Activated T-helper 9 cell treated with anti-CD3 and anti-CD28 coated beads, Interleukin-2, amount 50 U/mL, for 16 hours (primary cell): ENCODE measurements around the gene CCDC116.
"Not testable (repeated sequence)": the region's sequence is repeated elsewhere in the genome, so short reads cannot be mapped to it uniquely, and the experiment has no call there.

Experiments used
- DNase-seq: peaks from one replicate; pipeline ENCODE4 v3.0.0-alpha.2; 2020; ENCODE audit warnings: low read depth

CCDC116 gene

DNA sequence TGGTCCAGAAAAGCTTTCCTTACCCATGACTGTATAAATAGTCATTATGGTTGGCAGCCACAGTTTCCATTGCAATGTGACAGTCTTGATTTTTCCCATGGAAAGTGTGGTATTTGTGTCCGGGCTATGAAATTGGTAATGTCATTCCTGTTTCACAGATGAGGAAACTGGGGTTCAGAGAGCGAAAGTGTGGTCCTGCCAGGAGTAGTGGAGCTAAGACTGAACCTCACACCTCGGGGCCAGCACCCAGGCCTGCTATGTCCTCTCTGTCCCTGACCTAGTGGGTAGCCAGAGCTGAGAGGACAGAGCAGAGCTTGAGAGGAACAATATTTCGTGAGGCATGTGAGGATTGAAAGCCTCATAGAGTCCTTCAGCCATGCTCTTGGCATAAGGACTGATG, 1.5 kb upstream of the CCDC116 start:
- DNase-seq = no peak

DNA sequence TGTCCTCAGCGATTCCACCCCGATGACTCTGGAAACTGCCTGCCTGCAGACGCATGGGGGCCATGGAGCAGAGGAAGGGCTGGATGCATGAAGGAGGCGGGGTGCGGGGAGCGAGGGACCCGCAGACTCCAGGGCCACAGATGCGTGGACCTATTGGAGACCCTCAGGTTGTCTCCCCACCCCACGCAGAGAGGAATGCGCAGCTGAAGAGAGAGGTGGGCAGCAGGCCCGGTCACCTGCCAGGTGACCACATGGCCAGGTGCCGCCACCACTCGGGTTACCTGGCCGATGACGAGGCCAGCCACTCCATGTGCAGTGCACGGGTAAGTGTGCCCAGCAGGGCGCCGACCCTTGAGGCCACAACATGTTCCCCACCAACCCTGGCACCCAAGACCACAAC, 371 bp downstream of the CCDC116 start:
- DNase-seq = no peak

DNA sequence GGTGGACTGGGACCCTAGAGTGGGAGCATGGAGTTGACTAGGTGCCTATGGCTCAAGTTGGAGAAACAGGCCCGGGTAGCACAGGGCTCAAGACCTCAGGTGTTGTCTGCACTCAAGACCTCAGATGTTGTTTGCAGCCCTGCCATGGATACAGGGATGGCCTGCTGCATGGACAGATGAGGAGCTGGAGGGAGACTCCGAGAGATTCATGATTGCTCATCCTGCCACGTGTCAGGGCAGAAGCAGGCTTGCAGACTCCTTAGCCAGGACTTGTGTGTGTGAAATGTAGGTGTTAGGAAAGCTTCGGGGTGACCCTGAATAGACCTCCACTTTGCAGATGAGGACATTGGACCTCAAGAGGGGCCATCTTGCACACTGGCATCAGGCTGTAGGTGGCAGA, 921 bp downstream of the CCDC116 start:
- DNase-seq = no peak

DNA sequence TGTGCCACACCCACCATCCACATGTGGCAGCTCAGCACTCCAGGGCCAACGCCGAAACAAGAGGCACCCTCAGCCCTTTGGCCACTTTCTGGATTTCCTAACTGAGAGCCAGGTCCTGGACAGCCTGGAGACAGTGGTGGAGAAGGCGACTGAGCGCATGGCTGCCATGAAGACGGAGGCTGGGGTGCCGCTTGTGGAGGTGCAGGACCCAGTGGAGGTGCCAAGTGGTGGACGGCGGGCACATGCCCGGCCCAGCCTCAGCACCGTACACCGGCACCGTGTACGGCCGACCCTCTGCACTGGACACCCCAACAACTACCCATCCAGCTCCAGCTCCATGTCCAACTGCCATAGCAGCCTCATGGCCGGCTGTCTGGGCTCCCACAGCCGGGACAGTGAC, 1.5 kb downstream of the CCDC116 start:
- DNase-seq = no peak

DNA sequence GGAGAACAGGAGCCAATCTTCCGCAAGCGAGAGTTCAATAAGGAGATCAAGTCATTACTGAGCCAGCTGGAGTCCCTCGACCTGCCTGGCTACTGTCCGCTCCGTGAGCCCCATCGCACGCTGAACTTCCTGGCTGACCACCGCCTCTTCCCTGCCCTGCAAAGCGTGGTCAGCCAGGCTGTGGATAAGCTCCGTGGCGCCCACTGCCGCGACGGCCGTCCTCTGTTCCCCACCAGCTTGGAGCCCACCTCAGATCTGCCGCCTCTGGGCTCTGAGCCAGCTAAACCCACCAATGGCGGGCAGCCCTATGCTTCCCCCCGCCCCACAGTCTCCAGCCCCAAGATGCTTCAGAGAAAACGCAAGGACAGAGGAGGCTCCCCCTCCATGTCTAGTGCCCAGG, 2.3 kb downstream of the CCDC116 start:
- DNase-seq = no peak

DNA sequence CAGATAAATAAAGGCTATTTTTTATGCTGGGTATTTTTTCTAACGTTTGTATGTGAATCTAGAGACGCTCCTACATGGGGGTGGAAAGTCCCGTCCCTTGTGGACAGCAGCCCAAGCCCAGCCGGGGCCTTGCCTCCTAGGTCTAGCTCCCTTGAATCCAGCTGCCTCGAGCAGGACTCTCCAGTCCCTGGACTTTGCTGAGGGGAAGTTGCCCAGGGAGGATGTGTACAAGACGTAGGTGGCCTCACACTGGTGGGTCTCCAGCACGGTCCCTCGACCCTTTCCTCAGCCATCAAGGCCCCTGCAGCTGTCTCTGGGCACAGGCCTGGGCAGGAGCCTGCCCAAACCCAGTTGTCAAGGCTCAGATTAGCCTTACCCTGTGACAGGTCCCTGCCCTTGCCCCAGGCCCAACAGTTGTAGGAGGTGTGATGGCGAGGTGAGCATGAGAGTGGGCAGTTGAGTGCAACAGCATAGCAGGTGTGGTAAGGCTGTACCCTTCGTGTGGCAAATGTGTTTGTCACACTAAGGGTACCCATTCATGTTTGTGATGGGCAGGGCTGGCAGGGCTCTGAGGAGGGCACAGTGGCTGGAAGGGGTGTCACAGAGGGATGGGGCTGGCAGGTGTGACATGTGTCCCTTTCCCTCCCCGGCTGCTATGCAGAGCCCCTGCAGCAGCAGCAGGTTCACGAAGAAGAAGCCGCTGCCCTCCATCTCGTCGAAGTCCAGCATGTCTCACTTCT, 3.4 kb downstream of the CCDC116 start:
- DNase-seq = no peak

DNA sequence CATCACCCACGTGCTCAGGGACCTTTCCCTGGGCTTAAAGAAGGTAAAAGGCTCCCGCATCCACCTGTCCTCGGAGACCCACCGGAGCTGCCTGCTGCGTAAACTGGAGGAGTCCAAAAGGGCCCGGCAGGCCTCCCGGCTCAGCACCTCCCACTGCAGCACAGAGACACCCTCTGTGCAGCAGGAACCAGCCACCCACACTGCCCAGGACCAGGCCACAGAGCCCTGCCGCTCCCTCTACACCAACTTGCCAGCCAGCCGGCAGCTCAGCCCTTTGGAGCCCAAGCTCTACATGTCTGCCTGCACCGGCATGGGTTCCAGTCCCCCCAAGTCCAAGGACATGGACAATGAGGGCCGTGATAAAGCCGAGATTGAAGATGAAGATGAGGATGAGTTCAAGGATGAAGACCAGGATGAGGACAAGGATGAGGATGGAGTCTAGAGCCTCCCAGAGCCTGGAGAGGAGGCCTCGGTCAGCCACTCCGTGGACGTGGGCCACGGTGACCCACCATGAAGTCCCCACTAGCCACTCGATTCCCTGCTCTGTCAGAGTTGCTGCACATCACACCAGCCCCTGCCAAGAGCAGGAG, 4.2 kb downstream of the CCDC116 start:
- no peak for DNase-seq

DNA sequence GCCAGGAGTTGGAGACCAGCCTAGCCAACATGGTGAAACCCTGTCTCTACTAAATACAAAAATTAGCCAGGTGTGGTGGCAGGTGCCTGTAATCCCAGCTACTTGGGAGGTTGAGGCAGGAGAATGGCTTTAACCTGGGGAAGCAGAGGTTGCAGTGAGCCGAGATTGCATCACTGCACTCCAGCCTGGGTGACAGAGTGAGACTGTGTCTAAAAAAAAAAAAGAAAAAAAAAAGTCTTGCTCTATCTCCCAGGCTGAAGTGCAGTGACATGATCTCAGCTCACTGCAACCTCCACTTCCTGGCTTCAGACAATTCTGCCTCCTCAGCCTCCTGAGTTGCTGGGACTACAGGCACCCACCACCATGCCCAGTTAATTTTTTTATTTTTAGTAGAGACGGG, 4.9 kb downstream of the CCDC116 start:
- DNase-seq = not testable (repeated sequence)

DNA sequence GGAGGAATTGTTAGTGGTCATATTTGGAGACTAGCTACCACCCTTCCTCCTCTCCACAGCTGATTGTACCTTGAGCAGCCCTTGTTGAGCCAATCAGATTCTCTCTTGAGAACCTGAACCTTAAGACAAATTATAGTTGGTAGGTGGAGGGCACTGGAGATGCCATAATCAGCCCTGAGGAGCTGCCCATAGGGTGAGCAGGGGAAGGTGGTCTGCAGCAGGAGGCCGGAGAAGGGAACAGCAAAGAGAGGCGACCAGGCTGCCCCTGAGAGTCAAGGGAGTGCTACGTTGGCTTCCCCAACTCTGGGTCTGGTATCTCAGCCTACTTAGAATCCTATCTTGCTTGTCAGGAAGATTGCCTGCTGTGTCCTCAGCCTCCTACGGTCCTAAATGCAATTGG, 6.8 kb downstream of the CCDC116 start:
- no peak for DNase-seq

DNA sequence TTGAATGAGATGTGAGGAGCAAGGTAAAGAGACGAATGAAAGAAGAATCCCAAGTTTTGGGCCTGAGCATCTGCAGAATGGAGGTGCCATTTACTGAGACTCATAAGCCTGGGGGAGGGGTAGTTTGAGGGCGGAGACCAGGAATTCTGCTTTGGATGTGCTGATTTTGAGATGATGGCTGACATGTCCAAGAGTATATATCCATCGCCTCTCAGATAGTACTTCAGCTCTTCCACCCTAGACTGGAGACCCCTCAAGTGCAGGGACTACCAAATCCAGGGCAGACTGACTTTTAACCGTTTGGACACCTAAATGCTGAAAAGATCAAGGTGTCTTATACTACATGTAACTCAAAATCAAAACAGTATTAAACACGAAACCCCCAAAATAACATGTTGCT, 8.2 kb downstream of the CCDC116 start:
- DNase-seq = no peak

DNA sequence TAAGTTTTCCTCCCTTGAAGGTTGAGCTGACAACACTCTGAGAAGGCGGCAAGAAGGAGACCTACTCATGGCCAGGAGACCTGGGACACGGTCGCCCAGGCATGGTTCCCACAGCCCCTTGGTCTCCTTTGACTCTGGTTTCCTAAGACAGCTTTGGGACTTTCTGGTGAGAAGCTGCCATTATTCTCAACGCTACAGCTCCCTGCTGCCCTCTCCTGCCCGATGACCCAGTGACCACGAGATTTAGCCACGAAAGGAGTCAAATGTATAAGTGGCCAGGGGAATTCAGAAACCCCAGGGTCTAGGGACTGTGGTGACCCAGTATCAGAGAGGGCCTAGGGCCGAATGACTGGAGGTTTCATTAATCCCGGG, 8.8 kb downstream of the CCDC116 start:
- no peak for DNase-seq

DNA sequence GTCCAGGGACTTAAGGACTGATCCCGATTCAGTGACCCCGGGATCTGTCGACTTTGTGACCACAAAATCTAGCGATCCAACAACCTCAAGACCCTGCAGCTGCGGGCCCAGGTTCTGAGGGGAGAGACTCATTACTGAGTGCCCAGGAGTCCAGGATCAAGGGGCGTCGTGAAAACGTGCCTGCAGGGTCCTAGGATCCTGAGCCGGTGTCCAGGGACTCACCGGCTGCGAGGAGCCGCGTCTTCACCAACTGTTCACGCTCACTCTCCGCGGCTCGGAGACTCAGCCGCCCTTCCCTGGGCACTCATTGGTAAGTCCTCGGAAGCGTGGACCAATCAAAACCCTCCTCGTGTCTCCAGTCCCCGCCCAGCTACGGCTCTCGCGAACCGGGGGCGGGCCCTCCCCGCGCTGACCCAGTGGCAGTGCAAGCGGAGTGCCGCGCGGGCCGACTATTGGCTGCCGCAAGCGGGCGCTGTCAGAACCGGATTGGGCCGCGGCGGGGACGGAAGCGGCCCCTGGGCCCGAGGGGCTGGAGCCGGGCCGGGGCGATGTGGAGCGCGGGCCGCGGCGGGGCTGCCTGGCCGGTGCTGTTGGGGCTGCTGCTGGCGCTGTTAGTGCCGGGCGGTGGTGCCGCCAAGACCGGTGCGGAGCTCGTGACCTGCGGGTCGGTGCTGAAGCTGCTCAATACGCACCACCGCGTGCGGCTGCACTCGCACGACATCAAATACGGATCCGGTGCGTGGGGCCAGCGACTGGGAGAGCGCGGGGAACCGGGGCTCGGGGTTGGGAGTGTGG, 9.4 kb downstream of the CCDC116 start, which contains the start of gene SDF2L1:
SDF2L1 (plus strand) TSS at position 514 of the 795 bp plus-strand sequence; CDS start at position 549, 35 bp downstream.
- DNase-seq = peak; percentile 98

DNA sequence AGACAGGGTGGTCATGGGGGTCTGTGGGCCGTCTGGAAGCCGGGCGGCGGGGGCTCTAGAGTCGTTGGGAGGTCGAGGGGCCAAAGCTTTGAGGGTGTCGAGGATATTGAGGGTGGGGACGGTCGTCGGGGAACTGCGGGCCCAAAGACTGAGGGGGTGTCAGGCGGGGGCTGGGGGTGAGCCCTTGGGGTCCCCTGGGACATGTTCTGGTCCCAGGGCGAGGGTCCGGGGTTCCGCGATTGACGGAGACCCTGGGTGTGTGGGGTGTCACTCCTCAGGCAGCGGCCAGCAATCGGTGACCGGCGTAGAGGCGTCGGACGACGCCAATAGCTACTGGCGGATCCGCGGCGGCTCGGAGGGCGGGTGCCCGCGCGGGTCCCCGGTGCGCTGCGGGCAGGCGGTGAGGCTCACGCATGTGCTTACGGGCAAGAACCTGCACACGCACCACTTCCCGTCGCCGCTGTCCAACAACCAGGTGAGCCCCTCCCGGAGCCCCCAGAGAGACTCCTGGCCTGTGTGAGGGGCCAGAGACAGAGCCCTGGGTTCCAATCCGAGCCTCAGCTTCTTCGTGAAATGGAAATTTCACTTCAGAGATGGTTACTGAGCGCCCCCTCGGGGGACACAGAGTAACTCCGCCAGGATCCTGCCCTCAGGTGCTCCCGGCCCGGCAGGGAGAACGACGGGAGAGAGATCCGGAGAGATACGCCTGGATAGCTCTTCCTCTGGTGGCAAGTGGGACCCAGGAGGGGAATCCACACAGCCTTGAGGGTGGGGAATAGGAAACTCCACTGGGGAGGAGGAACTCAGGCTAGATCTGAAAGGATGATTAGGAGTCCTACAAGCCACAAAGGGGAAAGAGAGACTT, 10.3 kb downstream of the CCDC116 start:
- peak; percentile 46 for DNase-seq

DNA sequence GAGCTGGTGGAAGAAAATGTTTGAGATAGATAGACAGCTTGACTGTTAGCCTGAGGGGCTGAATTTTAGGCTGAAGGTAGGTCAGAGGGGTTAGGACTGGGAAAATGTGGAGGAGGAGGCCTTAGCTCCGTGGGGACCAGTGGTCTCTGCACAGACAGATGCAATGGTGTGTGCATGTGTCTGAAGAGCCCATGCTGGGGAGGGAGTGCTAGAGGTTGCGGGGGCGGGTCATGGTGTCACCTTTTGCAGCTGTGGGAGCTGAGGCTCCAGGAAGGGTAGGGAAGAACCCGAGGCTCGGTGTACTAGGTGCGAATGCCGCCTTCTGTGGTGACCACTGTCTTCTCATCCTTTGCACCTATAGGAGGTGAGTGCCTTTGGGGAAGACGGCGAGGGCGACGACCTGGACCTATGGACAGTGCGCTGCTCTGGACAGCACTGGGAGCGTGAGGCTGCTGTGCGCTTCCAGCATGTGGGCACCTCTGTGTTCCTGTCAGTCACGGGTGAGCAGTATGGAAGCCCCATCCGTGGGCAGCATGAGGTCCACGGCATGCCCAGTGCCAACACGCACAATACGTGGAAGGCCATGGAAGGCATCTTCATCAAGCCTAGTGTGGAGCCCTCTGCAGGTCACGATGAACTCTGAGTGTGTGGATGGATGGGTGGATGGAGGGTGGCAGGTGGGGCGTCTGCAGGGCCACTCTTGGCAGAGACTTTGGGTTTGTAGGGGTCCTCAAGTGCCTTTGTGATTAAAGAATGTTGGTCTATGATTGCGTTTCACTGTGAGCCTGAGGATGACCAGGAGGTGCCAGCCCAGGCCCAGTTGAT, 11.2 kb downstream of the CCDC116 start:
- no peak for DNase-seq

DNA sequence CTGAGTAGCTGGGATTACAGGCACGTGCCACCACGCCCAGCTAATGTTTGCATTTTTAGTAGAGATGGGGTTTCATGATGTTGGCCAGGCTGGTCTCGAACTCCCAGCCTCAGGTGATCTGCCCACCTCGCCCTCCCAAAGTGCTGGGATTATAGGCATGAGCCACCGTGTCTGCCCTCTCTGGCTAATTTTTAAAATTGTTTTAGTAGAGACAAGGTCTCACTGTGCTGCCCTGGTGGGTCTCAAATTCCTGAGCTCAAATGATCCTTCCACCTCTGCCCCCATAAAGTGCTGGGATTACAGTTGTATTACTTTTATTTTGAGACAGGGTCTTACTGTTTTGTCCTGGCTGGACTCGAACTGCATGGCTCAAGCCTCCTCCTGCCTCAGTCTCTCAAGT, 13.0 kb downstream of the CCDC116 start:
- not testable (repeated sequence) for DNase-seq

DNA sequence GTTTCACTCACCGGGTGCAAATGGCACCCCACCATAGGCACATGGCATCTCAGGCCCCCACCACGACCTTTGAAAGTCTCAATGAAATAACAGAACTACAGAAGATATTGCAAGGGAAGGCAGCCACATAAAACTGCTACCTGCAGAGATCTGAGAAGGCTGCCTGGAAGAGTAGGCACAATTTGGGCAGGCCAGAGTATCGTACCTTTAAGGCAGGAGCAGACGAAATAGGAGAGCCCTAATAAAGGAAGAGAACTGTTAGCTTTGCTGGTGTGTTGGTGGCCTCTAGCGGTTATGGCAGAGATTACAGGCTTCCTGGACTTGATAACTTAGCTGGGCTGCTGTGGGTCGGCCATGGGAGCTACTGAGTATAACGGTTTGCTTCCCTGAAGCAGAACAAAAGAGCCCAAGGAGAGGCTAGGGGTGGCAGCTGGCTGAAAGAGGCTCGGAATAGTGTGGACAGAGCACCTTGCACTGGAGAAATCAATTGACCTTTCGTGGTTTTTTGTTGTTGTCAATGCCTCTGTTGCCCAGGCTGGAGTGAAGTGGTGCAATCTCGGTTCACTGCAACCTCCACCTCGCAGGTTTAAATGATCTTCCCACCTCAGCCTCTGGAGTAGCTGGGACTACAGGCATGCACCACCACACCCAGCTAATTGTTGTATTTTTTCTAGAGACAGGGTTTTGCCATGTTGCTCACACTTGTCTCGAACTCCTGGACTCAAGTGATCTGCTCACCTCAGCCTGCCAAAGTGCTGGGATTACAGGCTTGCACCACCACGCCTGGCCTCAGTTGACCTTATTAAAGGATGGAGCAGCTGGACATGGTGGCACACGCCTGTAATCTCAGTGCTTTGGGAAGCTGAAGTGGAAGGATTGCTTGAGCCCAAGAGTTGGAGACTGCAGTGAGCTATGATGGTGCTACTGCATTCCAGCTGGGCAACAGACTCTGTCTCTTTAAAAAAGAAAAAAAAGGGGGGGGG, 14.3 kb downstream of the CCDC116 start:
- peak; percentile 66 for DNase-seq

DNA sequence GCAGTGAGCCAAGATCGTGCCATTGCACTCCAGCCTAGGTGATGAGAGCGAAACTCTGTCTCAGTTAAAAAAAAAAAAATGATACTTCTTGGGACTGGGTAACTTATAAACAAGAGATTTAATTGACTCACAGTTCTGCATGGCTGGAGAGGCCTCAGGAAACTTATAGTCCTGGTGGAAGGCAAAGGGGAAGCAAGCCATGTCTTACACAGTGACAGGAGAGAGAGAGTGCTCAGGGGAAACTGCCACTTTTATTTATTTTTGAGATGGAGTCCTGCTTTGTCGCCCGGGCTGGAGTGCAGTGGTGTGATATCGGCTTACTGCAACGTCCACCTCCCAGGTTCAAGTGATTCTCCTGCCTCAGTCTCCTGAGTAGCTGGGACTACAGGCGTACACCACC, 17.7 kb downstream of the CCDC116 start:
- no peak for DNase-seq

DNA sequence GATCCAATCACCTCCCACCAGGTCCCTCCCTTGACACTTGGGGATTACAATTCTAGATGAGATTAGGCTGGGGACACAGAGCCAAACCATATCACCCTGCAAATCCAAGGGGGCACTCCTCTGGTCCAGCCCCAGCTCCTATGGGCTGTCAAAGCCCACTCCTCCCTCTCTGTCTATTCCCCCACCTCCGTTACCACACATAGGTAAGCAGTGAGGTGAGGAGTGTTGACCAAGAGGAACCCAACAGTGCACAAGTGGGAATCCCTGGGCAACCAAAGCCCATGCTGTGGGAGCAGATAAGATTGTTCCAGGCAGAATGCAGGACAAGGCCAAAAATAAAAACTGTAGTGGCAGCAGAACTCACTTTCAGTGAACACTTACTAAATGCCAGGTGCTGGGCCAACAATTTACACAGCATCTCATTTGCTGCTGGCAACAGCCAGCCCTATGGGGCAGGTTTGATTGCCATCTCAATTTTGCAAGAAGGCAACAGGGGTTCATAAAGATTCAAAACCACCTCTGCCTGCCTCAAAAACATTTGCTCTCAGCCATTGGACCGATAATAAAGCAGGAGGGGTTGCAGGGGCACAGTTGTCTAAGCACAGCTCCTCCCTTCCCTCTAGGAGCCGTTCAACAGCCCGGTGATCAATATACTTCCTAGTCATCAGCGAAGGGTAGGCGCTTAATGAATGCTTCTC, 18.4 kb downstream of the CCDC116 start:
- DNase-seq = no peak

DNA sequence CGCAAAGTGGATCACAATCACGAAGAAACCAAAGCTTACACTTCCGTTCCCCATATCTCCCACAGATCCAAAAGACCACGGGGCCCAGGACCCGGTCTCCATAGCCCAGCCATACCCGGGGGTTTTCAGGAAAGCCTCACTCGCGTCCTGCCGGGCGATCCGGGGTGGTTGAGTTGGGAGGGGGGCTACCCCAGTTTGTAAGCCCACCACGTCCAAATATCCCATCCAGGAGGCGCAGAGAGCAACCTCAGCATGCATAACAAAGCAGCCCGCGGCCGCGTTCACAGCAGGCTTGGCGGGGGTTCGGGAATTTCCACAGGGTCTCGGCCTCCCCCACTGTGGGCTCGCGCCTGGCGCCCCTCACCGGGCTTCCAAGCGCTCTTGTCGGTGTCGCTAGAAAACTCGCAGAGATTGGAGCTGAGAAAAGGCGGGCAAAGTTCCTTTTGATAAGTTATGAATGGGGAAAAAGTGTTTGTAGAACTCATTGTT, 19.0 kb downstream of the CCDC116 start:
- no peak for DNase-seq
